Measurements from ENCODE around the gene DCAF7.

DNA sequence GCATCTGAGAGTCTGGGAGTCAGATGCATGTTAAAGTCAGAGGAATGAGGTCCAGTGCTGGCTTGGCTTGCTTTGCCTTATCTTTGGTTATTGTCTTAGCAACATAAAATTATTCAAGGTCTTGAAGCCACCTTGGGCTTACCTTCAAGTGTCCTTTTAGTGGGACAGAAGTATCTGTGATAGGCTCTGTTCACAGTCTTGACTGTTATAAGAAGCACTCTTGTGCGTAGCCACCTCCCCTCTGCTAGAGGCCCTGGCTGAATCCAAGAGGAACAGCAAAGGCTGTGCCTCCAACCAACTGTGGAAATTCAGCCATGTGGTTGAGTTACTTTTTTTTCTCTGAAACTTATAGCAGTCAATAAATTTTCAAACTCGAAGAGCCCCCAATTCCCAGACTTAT lies 63.4 kb downstream of the DCAF7 start:
- no peak for TF ChIP-seq POLR2A (IDR thresholded peaks at IDR 0.05)
- TF ChIP-seq CTCF (IDR thresholded peaks at IDR 0.05): no peak
